NCI-H1092 treated with DMSO at 0.1 percent for 48 hours (cell line): ENCODE measurements around the gene STAT1.

ENCODE experiments used
- DNase-seq: peaks from one replicate; lab custom pipeline; 2025; lab: John Stamatoyannopoulos, UW

STAT1 gene

DNA sequence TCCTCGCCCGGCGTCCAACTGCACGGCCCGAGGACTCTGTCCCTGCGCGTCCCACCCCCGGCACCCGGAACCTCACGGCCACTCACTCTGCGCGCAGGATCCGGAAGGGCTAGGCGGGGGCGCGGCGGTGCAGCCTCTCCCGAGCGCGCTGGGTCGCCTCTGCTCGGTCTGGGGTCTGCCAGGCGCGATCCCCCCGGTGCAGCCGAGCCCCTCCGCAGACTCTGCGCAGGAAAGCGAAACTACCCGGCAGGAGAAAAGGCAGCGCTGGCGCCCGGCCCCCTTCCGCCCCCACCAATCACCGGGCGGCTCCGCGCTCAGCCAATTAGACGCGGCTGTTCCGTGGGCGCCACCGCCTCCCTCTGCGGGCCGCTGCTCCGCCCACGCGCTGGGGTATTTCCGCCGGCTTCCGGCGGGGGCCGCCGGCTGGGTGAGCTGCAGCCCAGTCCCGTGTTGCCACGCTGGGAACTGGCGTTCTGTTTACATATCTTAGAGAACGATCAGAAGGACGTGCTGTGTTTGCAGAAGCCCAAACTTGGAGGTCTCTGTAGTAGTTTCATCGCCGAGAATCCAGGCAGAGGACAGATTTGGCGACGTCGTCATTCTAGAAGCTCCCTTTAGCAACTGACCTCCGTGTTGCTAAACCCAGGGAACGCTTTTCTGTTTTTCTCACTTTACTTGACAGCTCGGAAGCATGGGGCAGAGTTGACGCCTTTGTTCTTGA is at the start of gene STAT1:
TSS of gene STAT1 (minus strand) at position 240 of the 721 bp plus-strand sequence. CDS start 4,168 bp downstream, outside the sequence.
- peak; percentile 89 for DNase-seq

DNA sequence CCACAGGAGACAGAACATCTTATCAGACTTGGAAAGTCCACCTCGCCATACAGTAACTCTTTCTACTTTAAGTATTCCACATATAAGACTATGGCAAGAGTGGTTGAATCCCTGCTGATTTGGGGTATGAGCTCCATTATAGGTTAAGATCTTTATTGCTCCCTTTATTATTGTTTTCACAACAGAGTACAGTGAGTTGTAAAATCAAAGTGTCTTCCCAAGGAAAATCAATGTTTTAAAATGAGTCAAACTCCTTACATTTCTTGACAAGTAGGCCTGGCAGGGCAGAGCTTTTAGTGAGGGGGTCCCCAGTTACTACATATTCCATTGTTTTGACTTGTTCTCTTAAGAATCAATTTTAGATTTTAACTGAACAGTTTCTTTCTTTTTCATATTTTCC is 49.6 kb upstream of the STAT1 start:
- no peak for DNase-seq

- no peak for DNase-seq
These were observed 47.5 kb upstream of the STAT1 start for GRCh38 chr2:191061381-191061980.

GRCh38 chr2:191059308-191059707 is 45.3 kb upstream of the STAT1 start:
- no peak for DNase-seq

GRCh38 chr2:191056228-191056627 is 42.3 kb upstream of the STAT1 start:
- DNase-seq = no peak

DNA sequence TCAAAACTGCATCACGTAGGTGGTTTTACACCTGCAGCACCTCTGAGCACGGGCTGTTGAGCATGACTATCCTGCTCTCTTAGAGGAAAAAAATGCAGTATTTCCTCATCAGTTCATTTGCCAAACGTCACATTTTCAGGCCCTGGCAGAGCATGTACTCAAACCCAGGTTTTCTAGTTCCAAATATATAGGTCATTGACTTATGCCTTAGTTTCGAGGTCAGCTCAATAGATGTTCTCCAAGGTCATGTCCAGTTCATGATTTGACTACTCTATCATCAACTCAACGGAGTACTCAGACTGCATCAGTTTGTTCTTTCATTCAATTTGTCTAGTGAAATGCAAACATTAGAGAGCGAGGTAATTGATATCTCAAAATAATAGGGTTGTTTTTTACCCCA is 39.3 kb upstream of the STAT1 start:
- no peak for DNase-seq

DNA sequence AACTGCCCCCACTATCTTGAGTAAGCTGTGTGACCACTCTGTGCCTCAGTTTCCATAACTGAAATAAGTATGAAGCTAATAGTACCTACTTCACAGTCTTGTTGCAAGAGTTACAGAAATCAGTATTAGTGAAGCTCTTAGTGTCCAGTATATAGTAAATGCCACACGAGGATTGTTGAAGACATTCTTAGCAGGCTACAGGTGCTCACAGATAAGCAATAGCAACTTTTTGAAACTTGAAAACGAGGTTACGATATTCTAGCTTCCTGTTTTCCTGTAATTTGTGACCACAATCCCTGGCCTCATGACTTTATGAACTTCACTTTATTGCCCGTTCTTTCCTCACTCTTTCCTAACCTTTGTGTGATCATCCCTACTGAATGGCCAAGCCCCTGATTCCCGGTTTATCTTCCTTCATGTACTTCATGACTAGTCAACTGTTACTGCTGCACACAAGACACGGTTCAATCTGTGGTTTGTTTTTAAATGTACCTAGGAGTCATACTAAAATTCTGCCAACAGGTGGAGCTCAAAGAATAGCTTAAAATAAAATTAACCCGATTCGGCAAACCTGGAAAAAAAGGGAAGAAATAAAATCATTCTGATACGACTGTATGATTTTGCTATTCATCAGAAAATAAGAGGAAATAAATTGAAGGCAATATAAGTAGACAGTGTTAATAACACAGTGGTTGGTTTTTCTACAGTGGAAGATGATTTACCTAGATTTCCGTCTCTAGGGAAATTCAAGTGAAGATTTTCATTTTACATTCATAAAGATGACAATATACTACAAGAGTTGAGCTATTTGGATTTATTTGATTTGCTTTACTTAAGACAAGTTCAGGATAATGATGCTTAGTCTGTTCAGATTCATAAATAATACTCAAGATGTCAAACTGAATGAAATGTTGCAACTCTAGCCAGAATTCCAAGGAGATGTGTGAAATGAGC is 38.1 kb upstream of the STAT1 start:
- peak; percentile 37 for DNase-seq

DNA sequence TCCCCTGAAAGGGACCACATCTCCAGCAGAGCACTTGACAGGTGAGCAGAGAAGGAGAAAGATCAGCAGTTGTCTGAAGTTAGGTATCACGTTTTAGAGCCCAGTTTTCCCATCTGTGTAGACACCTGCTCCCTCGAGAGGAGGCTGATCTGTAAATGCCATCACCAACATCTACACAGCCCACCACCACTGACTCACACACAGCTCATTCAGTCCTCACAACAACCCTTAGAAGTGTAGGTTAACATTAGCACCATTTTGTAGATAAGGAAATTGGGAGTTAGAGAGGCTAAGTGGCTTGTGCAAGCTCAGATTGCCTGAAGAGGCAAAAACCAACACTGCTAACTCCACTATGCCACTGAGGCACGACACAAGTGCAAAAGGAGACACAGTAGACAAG is 37.2 kb upstream of the STAT1 start:
- no peak for DNase-seq

DNA sequence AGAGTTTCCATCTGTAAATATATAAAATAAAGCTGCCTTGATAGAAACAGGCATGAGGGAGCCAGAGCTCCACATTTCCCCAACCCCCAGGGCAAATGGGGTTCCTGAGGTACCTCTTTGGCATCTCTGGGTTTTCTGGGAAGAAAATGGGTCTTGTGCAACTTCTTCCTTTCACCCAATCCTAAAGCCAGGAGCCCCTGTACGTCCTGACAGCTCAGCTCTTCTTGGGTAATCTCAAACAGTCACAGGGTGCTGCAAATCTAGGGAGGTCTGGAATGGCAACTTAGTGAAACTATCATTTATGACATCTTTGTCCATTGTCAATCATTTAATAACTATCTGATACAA is 36.6 kb upstream of the STAT1 start:
- no peak for DNase-seq

DNA sequence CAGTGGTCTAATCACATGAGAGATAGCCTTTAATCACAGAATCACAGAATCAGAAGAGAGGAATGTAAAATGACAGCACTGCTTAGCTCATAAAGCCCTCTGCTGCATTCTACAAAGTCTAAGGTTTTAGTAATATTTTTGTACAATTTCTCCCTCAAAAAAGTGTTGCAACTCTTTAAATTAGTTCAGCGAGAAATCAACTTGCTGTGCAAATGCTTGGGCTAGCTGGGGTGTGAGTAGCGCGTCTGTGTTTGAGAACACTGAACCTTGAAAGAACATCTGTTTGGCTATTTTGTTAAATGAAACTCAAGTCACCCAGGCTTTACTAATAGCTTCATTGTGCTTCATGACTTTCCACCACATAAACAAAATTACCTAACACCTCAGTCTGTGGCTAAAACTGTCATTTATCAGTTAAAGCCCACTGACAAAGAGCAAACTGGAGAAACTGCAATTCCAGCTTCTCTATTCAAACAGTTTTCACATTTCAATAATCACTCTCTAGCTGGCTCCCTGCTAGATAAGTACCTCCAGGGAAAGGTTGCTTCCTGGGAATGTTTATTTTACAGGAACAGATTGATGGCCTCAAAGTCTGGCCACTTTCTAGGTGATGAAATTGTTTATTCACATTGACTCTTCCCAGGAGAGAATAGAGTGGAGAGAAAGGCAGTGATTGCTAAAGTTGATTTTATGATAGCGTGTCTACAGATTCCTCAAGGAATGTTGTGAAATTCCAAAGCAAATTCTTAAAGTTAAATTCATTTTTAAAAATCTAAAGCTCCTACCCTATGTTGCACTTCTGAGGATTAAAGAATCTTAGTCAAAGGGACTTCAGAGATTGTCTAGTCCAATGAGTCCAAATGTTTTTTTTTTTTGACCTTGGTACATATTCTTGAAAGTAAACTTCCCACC is 36.0 kb upstream of the STAT1 start:
- peak; percentile 15 for DNase-seq

GRCh38 chr2:191048073-191048472 is 34.1 kb upstream of the STAT1 start:
- no peak for DNase-seq

- DNase-seq = no peak
These were observed 31.2 kb upstream of the STAT1 start for GRCh38 chr2:191045141-191045540.

DNA sequence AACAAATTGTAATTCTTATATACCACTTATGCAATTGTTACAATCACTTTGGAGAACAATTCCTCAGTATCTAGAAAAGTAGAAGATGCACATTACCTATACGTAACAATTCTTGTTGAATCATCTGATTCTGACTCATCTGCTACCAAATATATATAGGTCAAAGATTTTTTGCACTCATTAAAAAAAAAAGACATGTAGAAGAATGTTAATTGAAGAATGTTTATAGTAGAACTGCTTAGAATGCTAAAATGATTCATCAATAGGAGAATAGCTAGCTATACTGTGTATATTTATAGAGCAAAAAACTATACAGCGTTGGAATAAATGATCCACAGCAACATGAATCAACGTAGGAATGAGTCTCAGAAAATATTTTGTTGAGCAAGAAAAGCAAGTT is 29.5 kb upstream of the STAT1 start:
- no peak for DNase-seq

DNA sequence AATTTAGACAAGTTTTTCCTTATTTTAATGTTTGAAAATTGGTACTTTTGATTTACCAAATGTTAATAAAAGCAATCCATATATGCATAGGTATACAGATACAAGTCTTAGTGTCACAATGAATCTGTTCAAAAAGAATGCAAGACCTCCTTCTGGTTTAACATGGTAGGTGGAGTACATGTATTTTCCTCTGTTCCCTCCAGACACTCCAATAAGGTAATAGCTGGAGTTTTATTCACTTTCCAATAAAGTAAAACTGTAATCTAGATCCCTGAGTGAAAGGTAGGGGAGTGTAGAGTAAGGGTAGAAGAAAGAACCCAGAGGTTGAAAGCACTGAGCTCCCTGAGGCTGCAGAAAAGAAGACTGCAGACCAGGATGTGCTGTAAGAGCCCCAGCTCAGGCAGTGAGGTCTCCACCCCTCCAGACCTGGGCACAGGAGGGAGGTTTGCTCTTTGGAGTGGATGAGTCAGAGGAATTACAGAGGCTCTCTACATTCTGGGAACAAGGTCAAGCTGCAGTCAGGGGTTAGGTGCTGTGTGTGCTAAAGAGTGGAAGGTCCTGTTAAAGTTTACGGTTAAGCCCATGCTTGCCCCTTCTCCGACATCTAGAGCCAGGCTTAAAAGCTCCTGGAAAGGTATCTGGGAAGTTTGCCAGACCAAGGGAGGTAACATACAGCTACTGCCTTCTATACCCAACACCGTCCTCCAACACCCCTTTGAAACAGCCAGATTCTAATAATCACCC is 27.6 kb upstream of the STAT1 start:
- no peak for DNase-seq

- DNase-seq = no peak
These were observed 25.6 kb upstream of the STAT1 start for GRCh38 chr2:191039616-191040015.

DNA sequence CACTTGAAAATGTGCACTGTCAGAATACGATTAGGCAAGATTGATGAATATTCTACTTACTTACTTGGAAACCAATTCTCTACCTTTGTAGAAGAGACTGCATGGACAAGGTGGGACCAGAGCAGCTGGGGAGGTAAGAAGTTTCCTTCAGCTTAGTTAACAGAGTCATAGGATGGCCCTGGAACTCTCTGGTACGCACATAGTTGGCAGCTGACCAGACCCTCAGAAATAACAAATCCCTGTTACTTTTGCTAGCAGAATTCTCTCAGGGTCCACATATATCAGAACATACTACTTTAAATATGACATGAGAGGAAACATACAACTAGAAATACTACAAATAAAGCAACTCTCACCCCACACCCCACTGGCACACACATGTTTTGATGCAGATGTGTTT is 24.8 kb upstream of the STAT1 start:
- no peak for DNase-seq

- no peak for DNase-seq
These were observed 24.3 kb upstream of the STAT1 start for GRCh38 chr2:191038241-191038725.

GRCh38 chr2:191037351-191037750 is 23.4 kb upstream of the STAT1 start:
- DNase-seq = no peak

GRCh38 chr2:191036363-191036762 is 22.4 kb upstream of the STAT1 start:
- no peak for DNase-seq

DNA sequence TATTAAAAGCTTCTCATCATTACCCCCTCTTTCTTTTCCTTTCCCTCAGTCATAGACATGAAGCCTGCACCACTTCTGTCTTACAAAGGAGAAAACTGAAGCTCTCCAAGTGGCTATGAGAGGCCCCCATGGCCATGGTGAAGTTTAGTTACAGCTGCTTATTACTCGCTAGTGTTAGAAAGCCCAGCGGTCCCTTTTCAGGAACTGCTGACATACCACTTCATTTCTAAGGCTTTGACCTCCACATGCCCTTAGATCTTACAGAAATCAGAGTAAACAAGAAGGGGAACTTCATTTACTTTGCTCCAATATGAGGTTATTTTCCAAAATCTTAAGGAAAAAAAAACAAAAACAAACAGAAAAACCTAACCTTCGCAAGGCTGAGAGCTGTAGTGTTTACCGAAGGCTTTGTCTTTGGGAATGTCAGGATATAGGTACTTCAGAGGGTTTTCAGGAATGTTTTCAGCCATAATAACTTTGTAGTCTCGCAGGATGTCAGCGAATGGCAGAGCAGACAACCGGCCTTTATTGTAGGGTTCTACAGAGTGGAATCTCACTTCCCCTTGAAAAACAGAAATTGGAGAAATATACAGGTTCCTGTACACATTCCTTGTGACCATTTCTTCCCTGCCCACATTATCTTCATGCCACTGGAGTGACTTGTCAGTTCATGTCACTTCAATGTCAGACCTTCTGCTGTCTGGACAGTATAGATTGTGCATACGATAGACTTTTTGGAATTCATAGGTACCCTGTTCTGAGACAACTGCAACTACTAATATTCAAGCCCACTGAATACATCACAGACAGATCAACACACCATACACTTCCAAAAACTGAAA is 18.8 kb upstream of the STAT1 start:
- no peak for DNase-seq
